Lower leg skin (tissue), 4 donors: Measurements from ENCODE around the gene KIF26B. TPM values are rescaled to one million over a fixed set of nuclear protein-coding genes. Genes with fewer than 3 reads are reported as not detected.

Experiments
- DNase-seq, 2 donors: peaks; one replicate each; pipeline ENCODE4 v3.0.0-alpha.2; 2019; ENCODE audit warnings: low spot score in 2 of 2
- H3K4me3 ChIP-seq: fragments of 200-600 bp; sonication (generic); 2 replicates; pipeline ENCODE4 v1.5.1; 2017; ENCODE audit warnings: mild to moderate bottlenecking, low read depth; ENCODE audit not compliant: poor library complexity, severe bottlenecking
- CTCF ChIP-seq, 3 donors: fragments of 450-650 bp; IDR thresholded peaks; one replicate each; pipeline ENCODE4 v1.5.1; 2016; ENCODE audit warnings: antibody characterized with exemption in 3 of 3, mild to moderate bottlenecking in 3 of 3, moderate library complexity in 2 of 3
- POLR2A ChIP-seq, 2 donors: fragments of 450-650 bp; IDR thresholded peaks; one replicate each; pipeline ENCODE4 v1.6.1; 2016 to 2017; ENCODE audit warnings: antibody characterized with exemption in 2 of 2, mild to moderate bottlenecking in 1 of 2, moderate library complexity in 1 of 2
- WGBS, 2 donors: methylation state at CpG; one replicate each; pipeline ENCODE4 v1.1.5; 2018; 5-methylcytosine and 5-hydroxymethylcytosine counted together
- intact Hi-C: fragments of 100-400 bp; cut with DNase I; formaldehyde crosslinking; loops from one replicate; pipeline ENCODE4 v1.15.0; 2023; ENCODE audit warnings: low total_unique reads
- total RNA-seq, 4 donors: library from RNA; depleted of rRNA; stranded (reverse); fragments of >200 nt; gene quantifications; one replicate each; pipeline ENCODE4 v1.1.0, GENCODE V29; 2016

Gene KIF26B
- total RNA-seq, 4 donors from 2014 or later, result 3.9 to 6.6 (median 5.7) TPM

DNA sequence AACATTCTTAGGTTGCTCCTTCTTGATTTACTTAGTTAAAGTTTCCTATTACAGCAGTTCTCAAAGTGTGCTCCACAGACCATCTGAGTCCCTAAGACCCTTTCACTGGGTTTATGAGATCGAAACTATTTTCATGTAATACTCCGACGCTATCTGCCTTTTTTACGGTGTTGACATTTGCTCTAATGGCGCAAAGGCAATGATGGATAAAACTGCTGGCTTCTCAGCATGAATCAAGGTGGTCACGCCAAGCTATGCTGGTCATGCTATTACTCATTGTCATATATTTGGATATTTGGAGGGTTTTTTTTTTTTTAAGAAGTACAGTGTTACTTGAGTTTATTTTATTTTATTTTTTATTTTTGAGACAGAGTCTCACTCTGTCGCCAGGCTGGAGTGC lies 235.1 kb downstream of the KIF26B start:
- TF ChIP-seq POLR2A (IDR thresholded peaks at IDR 0.05), result no peak
- no peak for TF ChIP-seq CTCF (IDR thresholded peaks at IDR 0.05)
- no peak overlapping the region for H3K4me3 ChIP-seq
- intact Hi-C loops, result no loop called here
- 95 to 98% methylated on average over 7 of the region's 7 CpGs for WGBS, 2 donors
- no peak for DNase-seq

DNA sequence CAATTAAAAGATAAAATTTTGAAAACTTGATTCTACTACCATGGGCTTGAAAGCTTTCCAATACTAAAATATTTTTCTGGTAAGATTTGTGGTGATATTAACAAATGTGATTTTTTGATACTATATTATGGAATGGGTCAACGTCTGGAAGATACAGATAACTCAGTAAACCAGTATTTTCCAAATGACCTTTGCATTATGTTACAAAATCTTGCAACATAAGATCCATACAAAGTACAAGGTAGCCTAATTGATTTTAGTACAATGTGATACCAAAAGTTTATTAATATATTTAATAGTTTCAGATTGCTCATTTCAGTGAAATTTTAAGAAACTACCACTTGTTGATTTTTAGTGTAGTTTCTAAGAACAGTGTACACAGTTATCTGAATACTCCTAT lies 236.2 kb downstream of the KIF26B start:
- TF ChIP-seq POLR2A (IDR thresholded peaks at IDR 0.05) (no peak), CTCF (IDR thresholded peaks at IDR 0.05) (no peak)
- DNase-seq, result no peak
- intact Hi-C loops, result no loop called here
- H3K4me3 ChIP-seq, result no peak overlapping the region
- WGBS, 2 donors, result 82 to 88% methylated on average over 1 of the region's 1 CpG

DNA sequence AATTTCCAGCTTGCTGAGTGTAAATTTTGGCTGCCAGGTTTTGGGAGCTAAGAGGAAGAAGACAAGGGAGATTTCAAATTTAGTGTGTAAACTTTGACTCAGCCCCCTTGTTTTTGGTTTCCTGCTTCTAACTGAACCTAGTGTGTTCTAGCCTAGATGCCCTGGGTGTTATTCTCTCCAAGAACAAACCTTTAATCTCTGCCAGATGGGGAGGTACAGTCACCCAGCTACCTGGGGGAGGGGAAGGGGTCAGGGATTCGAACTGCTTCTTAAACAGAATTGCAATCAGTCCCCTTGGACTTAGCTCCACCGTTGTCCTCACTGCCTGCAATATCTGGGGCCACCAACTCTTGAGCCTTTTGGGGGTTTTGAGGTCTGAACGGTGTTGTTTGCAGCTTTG lies 238.9 kb downstream of the KIF26B start:
- TF ChIP-seq POLR2A (IDR thresholded peaks at IDR 0.05), result no peak
- no peak for TF ChIP-seq CTCF (IDR thresholded peaks at IDR 0.05)

GRCh38 chr1:245395680-245396079 lies 240.9 kb downstream of the KIF26B start:
- H3K4me3 ChIP-seq, result no peak overlapping the region
- WGBS, 2 donors, result 57 to 58% methylated on average over 4 of the region's 4 CpGs
- DNase-seq, result no peak
- TF ChIP-seq CTCF (IDR thresholded peaks at IDR 0.05), result no peak
- no peak for TF ChIP-seq POLR2A (IDR thresholded peaks at IDR 0.05)
- intact Hi-C loops, result no loop called here

More for the DNA sequence above, 238.9 kb downstream of the KIF26B start:
- no peak overlapping the region for H3K4me3 ChIP-seq
- WGBS, 2 donors, result 81% methylated on average over 3 of the region's 3 CpGs
- no peak for DNase-seq
- intact Hi-C loops, result no loop called here

GRCh38 chr1:245396615-245397014 lies 241.8 kb downstream of the KIF26B start:
- 38 to 40% methylated on average over 2 of the region's 2 CpGs for WGBS, 2 donors
- H3K4me3 ChIP-seq, result no peak overlapping the region
- intact Hi-C loops, result no loop called here
- no peak for DNase-seq
- TF ChIP-seq POLR2A (IDR thresholded peaks at IDR 0.05) (no peak), CTCF (IDR thresholded peaks at IDR 0.05) (no peak)

DNA sequence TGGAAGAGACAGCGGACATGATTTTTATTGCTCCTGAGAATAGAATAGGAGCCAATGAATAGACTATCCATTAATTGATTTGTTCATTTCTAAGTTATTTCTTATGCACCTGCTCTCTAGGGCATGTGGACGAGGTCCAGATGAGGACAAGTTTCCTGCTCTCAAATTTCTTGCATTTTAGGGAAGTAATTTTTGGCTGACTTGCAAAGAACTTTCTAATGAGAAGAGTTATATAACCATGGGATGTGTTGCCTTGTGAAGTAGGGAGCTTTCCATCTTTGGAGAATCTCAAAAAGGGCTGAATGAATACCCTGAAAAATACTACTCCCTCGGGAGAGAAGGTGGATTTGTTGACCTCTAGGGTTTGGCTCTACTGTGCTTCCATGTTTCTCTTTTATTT lies 243.0 kb downstream of the KIF26B start:
- no peak for DNase-seq
- H3K4me3 ChIP-seq, result no peak overlapping the region
- 59 to 63% methylated on average over 3 of the region's 3 CpGs for WGBS, 2 donors
- intact Hi-C loops, result no loop called here
- no peak for TF ChIP-seq POLR2A (IDR thresholded peaks at IDR 0.05)
- no peak for TF ChIP-seq CTCF (IDR thresholded peaks at IDR 0.05)
